H9 (cell line): ENCODE data around the gene TRIP10. TPM values are rescaled to one million over a fixed set of nuclear protein-coding genes. Genes with fewer than 3 reads are reported as not detected.

Experiments
- DNase-seq: peaks from one replicate; pipeline ENCODE4 v3.0.0-alpha.2; 2017
- H2AFZ ChIP-seq: one replicate; pipeline ENCODE4 v1.6.1; 2013; ENCODE audit warnings: mild to moderate bottlenecking, low read length, control low read depth, moderate library complexity
- H2AK5ac ChIP-seq: 2 replicates; pipeline ENCODE4 v1.6.1; 2013; ENCODE audit warnings: low read length, control low read depth, mixed read lengths; ENCODE audit not compliant: insufficient read length
- H2BK120ac ChIP-seq: one replicate; pipeline ENCODE4 v1.6.1; 2013; ENCODE audit warnings: low read depth, mild to moderate bottlenecking, low read length, control low read depth, inconsistent platforms; ENCODE audit not compliant: poor library complexity, severe bottlenecking
- H2BK12ac ChIP-seq: 2 replicates; pipeline ENCODE4 v1.6.1; 2013; ENCODE audit warnings: low read length, control low read depth, mixed read lengths, low read depth; ENCODE audit not compliant: insufficient read length
- H2BK15ac ChIP-seq: 2 replicates; pipeline ENCODE4 v1.6.1; 2013; ENCODE audit warnings: low read depth, low read length, control low read depth
- H2BK20ac ChIP-seq: one replicate; pipeline ENCODE4 v1.6.1; 2013; ENCODE audit warnings: low read depth, mild to moderate bottlenecking, low read length, control low read depth, inconsistent platforms; ENCODE audit not compliant: poor library complexity, severe bottlenecking
- H2BK5ac ChIP-seq: 2 replicates; pipeline ENCODE4 v1.6.1; 2013; ENCODE audit warnings: low read length, control low read depth, mixed read lengths; ENCODE audit not compliant: insufficient read length
- H3K14ac ChIP-seq: 2 replicates; pipeline ENCODE4 v1.6.1; 2013; ENCODE audit warnings: low read length, control low read depth; ENCODE audit not compliant: insufficient read depth
- H3K18ac ChIP-seq: 2 replicates; pipeline ENCODE4 v1.6.1; 2013; ENCODE audit warnings: low read depth, mild to moderate bottlenecking, mixed read lengths, low read length, control low read depth; ENCODE audit not compliant: insufficient read length
- H3K23ac ChIP-seq: 2 replicates; pipeline ENCODE4 v1.6.1; 2013; ENCODE audit warnings: low read length, control low read depth, mixed read lengths, low read depth; ENCODE audit not compliant: insufficient read length
- H3K23me2 ChIP-seq: 2 replicates; pipeline ENCODE4 v1.6.1; 2013; ENCODE audit warnings: low read depth, mild to moderate bottlenecking, mixed read lengths, low read length, control low read depth; ENCODE audit not compliant: insufficient read length, poor library complexity, severe bottlenecking
- H3K27ac ChIP-seq: 2 replicates; pipeline ENCODE4 v1.5.1; 2013; ENCODE audit warnings: low read length, control low read depth, mixed read lengths, low read depth; ENCODE audit not compliant: insufficient read length
- H3K27me3 ChIP-seq: 2 replicates; pipeline ENCODE4 v1.6.1; 2013; ENCODE audit warnings: low read length, control low read depth, inconsistent platforms; ENCODE audit not compliant: insufficient read depth
- H3K4ac ChIP-seq: 2 replicates; pipeline ENCODE4 v1.6.1; 2013; ENCODE audit warnings: low read depth, mild to moderate bottlenecking, control low read depth, inconsistent platforms, low read length, moderate library complexity
- H3K4me1 ChIP-seq: 2 replicates; pipeline ENCODE4 v1.6.1; 2013; ENCODE audit warnings: low read length, control low read depth, inconsistent platforms; ENCODE audit not compliant: insufficient read depth
- H3K4me2 ChIP-seq: 2 replicates; pipeline ENCODE4 v1.6.1; 2013; ENCODE audit warnings: low read length, control low read depth, mixed read lengths; ENCODE audit not compliant: insufficient read length, insufficient read depth
- H3K56ac ChIP-seq: 2 replicates; pipeline ENCODE4 v1.6.1; 2013; ENCODE audit warnings: low read depth, mild to moderate bottlenecking, mixed read lengths, low read length, control low read depth; ENCODE audit not compliant: insufficient read length
- H3K79me1 ChIP-seq: 2 replicates; pipeline ENCODE4 v1.6.1; 2013; ENCODE audit warnings: low read depth, mild to moderate bottlenecking, moderate library complexity, low read length, control low read depth, inconsistent platforms; ENCODE audit not compliant: insufficient read depth, poor library complexity, severe bottlenecking
- H3K79me2 ChIP-seq: 2 replicates; pipeline ENCODE4 v1.6.1; 2013; ENCODE audit warnings: low read length, control low read depth, inconsistent platforms; ENCODE audit not compliant: insufficient read depth
- H3K9ac ChIP-seq: 2 replicates; pipeline ENCODE4 v1.6.1; 2013; ENCODE audit warnings: low read length, control low read depth, mixed read lengths; ENCODE audit not compliant: insufficient read length; ENCODE audit errors: extremely low read depth
- H3K9me3 ChIP-seq: one replicate; pipeline ENCODE4 v1.6.1; 2013; ENCODE audit warnings: low read depth, low read length, inconsistent platforms; ENCODE audit not compliant: control insufficient read depth
- H3T11ph ChIP-seq: one replicate; pipeline ENCODE4 v1.6.1; 2013; ENCODE audit warnings: mild to moderate bottlenecking, low read length, control low read depth, inconsistent platforms
- H4K20me1 ChIP-seq: one replicate; pipeline ENCODE4 v1.6.1; 2013; ENCODE audit not compliant: control insufficient read depth, insufficient read length, insufficient read depth
- H4K5ac ChIP-seq: 2 replicates; pipeline ENCODE4 v1.6.1; 2013; ENCODE audit warnings: low read depth, mild to moderate bottlenecking, mixed read lengths, low read length, control low read depth; ENCODE audit not compliant: insufficient read length
- H4K8ac ChIP-seq: replicated peaks from 2 replicates; pipeline ENCODE4 v1.6.1; 2013; ENCODE audit warnings: low read length, control low read depth, mixed read lengths, low read depth; ENCODE audit not compliant: insufficient read length
- H4K91ac ChIP-seq: 2 replicates; pipeline ENCODE4 v1.6.1; 2013; ENCODE audit warnings: low read depth, mild to moderate bottlenecking, moderate library complexity, mixed read lengths, low read length, control low read depth; ENCODE audit not compliant: insufficient read length
- H3K27ac Mint-ChIP-seq, 3 experiments: 2 replicates in 2 of 3; 3 replicates in 1 of 3; pipeline ENCODE4 v1.8.0; 2020 to 2021; ENCODE audit warnings: mixed read lengths in 3 of 3, mild to moderate bottlenecking in 1 of 3, moderate library complexity in 1 of 3
- H3K27me3 Mint-ChIP-seq: 2 replicates; pipeline ENCODE4 v1.8.0; 2021; ENCODE audit warnings: low read depth, mild to moderate bottlenecking, moderate library complexity, mixed read lengths
- H3K36me3 Mint-ChIP-seq, 3 experiments: 2 replicates in 2 of 3; 3 replicates in 1 of 3; pipeline ENCODE4 v1.8.0; 2020 to 2021; ENCODE audit warnings: low read depth in 3 of 3, mixed read lengths in 3 of 3; ENCODE audit not compliant: insufficient read depth in 1 of 3
- H3K4me1 Mint-ChIP-seq, 2 experiments: 2 replicates each; pipeline ENCODE4 v1.8.0; 2020; ENCODE audit warnings: mixed read lengths in 2 of 2
- H3K4me3 Mint-ChIP-seq, 2 experiments: 2 replicates in 1 of 2; 3 replicates in 1 of 2; pipeline ENCODE4 v1.8.0; 2020 to 2021; ENCODE audit warnings: mild to moderate bottlenecking in 2 of 2, mixed read lengths in 2 of 2, moderate library complexity in 1 of 2
- H3K9me3 Mint-ChIP-seq, 2 experiments: 2 replicates in 1 of 2; 3 replicates in 1 of 2; pipeline ENCODE4 v1.8.0; 2020; ENCODE audit warnings: mild to moderate bottlenecking in 2 of 2, mixed read lengths in 2 of 2, moderate library complexity in 1 of 2
- WGBS: extraction: QIAGEN DNeasy Blood & Tissue Kit; methylation state at CpG from one replicate; pipeline ENCODE4 v1.1.7; 2013; ENCODE audit warnings: missing lambda C conversion rate, low lambda C conversion rate, mixed read lengths; ENCODE audit not compliant: insufficient read length; ENCODE audit errors: extremely low coverage; 5-methylcytosine and 5-hydroxymethylcytosine counted together
- total RNA-seq: library from RNA; stranded (reverse); gene quantifications from 2 replicates; pipeline ENCODE4 v1.2.1, GENCODE V29; 2021
- TF ChIP-seq, protein P1 (sequence below): fragments of 200-600 bp; sonication (generic); conservative IDR thresholded peaks from 3 replicates; pipeline ENCODE4 v1.8.0; 2021; ENCODE audit warnings: antibody characterized with exemption, mild to moderate bottlenecking

TRIP10 gene
- total RNA-seq, 1 experiment from 2014 or later: 56.4 TPM

DNA sequence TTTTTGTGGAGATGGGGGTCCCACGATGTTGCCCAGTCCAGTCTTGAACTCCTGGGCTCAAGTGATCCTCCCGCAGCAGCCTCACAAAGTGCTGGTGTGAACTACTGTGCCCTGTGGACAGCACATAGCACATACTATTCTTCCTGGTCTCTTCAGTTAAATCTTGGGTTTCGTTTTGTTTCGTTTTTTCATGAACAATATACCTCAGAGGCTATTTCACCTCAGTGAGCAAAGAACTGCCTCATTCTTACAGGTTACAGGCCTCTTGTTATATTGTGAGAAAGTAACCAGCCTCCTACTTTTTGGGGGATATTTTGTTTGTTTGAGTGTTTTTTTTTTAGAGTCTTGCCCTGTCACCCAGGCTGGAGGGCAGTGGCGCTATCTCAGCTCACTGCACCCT lies 17.7 kb upstream of the TRIP10 start:
- Mint-ChIP-seq H3K36me3 (peaks cover 0 to 4% (median 3%) of the 10 kb centered on the region in 3 experiments; a peak in 2 of 7 replicates), H3K4me3 (no peak overlapping the region), H3K9me3 (peaks cover 6% of the 10 kb centered on the region in 2 experiments; a peak in 4 of 5 replicates), H3K27me3 (peaks cover 4% of the 10 kb centered on the region), H3K4me1 (peaks cover 6 to 43% of the 10 kb centered on the region in 2 experiments), H3K27ac (no peak overlapping the region; a peak in 1 of 7 replicates)
- Histone ChIP-seq H4K8ac (no peak overlapping the region), H3K4me1 (no peaks in the 10 kb centered on the region; the same call in 1 of the 2 replicates), H3K79me1 (no peaks in the 10 kb centered on the region), H4K91ac (no peak overlapping the region), H3K56ac (no peak overlapping the region), H3K23me2 (no peaks in the 10 kb centered on the region), H3K14ac (no peak overlapping the region), H3K4ac (no peak overlapping the region), H4K5ac (no peak overlapping the region), H2BK120ac (no peak overlapping the region), H3K79me2 (no peaks in the 10 kb centered on the region), H3K27ac (no peak overlapping the region), H2BK12ac (no peak overlapping the region), H2BK15ac (no peak overlapping the region), H2AFZ (no peak overlapping the region), H3K27me3 (no peaks in the 10 kb centered on the region), H3K23ac (no peak overlapping the region), H2AK5ac (no peak overlapping the region), H3K18ac (no peak overlapping the region), H2BK5ac (no peak overlapping the region), H3K4me2 (no peak overlapping the region), H4K20me1 (no peaks in the 10 kb centered on the region), H2BK20ac (no peak overlapping the region), H3T11ph (no peak overlapping the region), H3K9me3 (no peaks in the 10 kb centered on the region), H3K9ac (no peak overlapping the region)
- DNase-seq: no peak
- WGBS: no CpG with 5 or more reads among the region's 5 CpGs
- TF ChIP-seq, protein P1, sequence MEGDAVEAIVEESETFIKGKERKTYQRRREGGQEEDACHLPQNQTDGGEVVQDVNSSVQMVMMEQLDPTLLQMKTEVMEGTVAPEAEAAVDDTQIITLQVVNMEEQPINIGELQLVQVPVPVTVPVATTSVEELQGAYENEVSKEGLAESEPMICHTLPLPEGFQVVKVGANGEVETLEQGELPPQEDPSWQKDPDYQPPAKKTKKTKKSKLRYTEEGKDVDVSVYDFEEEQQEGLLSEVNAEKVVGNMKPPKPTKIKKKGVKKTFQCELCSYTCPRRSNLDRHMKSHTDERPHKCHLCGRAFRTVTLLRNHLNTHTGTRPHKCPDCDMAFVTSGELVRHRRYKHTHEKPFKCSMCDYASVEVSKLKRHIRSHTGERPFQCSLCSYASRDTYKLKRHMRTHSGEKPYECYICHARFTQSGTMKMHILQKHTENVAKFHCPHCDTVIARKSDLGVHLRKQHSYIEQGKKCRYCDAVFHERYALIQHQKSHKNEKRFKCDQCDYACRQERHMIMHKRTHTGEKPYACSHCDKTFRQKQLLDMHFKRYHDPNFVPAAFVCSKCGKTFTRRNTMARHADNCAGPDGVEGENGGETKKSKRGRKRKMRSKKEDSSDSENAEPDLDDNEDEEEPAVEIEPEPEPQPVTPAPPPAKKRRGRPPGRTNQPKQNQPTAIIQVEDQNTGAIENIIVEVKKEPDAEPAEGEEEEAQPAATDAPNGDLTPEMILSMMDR: no peak
